NCI-H2029 treated with DMSO at 0.1 percent for 48 hours (cell line): ENCODE results near the gene RBM3.

ENCODE experiments used
- DNase-seq: peaks from one replicate; lab custom pipeline; 2025; lab: John Stamatoyannopoulos, UW

RBM3 gene

GRCh38 chrX:48626401-48627298, 52.4 kb downstream of the RBM3 start:
- no peak for DNase-seq
